22Rv1 (cell line): ENCODE measurements around the gene PRDM16.

Experiments used
- H3K27ac ChIP-seq: fragments of 450-650 bp; 2 replicates; pipeline ENCODE4 v1.5.1; 2017
- ZFX ChIP-seq: fragments of 450-650 bp; IDR thresholded peaks from 2 replicates; pipeline ENCODE4 v1.6.1; 2017; ENCODE audit warnings: antibody characterized with exemption, borderline replicate concordance
- TF ChIP-seq, protein P1 (sequence below): fragments of 450-650 bp; IDR thresholded peaks from 2 replicates; pipeline ENCODE4 v1.5.1; 2017; ENCODE audit warnings: mild to moderate bottlenecking

Gene PRDM16

DNA sequence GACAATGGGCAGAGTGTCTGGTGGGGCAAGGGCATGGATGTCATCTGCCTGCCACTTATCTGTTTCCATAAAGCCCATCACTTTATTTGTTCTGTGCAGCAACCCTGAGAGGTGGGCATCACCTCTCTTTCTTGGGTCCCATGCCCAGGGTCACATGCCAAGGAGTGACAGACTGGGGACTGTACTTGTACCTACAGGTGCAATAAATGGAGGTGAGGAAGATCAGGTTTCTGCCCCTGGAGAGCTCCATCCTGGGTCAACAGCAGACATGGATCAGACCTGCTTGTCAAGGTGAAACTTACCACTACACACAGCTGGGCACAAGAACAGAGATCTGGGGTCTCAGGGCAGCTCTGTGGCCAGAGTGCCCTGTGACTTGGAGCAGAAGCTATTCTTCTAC is 18.4 kb upstream of the PRDM16 start:
- TF ChIP-seq, protein P1, sequence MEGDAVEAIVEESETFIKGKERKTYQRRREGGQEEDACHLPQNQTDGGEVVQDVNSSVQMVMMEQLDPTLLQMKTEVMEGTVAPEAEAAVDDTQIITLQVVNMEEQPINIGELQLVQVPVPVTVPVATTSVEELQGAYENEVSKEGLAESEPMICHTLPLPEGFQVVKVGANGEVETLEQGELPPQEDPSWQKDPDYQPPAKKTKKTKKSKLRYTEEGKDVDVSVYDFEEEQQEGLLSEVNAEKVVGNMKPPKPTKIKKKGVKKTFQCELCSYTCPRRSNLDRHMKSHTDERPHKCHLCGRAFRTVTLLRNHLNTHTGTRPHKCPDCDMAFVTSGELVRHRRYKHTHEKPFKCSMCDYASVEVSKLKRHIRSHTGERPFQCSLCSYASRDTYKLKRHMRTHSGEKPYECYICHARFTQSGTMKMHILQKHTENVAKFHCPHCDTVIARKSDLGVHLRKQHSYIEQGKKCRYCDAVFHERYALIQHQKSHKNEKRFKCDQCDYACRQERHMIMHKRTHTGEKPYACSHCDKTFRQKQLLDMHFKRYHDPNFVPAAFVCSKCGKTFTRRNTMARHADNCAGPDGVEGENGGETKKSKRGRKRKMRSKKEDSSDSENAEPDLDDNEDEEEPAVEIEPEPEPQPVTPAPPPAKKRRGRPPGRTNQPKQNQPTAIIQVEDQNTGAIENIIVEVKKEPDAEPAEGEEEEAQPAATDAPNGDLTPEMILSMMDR, result no peak

GRCh38 chr1:3051270-3052268 is 17.4 kb upstream of the PRDM16 start:
- TF ChIP-seq ZFX, result no peak
- TF ChIP-seq, protein P1, result no peak
- H3K27ac ChIP-seq, result no peak overlapping the region

More for the DNA sequence above, 18.4 kb upstream of the PRDM16 start:
- H3K27ac ChIP-seq, result no peak overlapping the region

GRCh38 chr1:3052501-3052900 is 16.5 kb upstream of the PRDM16 start:
- no peak overlapping the region for H3K27ac ChIP-seq

GRCh38 chr1:3053366-3053980 is 15.5 kb upstream of the PRDM16 start:
- no peak for TF ChIP-seq ZFX
- TF ChIP-seq, protein P1, result no peak
- H3K27ac ChIP-seq, result no peak overlapping the region

More at GRCh38 chr1:3052501-3052900, 16.5 kb upstream of the PRDM16 start:
- TF ChIP-seq, protein P1, result no peak
- no peak for TF ChIP-seq ZFX

DNA sequence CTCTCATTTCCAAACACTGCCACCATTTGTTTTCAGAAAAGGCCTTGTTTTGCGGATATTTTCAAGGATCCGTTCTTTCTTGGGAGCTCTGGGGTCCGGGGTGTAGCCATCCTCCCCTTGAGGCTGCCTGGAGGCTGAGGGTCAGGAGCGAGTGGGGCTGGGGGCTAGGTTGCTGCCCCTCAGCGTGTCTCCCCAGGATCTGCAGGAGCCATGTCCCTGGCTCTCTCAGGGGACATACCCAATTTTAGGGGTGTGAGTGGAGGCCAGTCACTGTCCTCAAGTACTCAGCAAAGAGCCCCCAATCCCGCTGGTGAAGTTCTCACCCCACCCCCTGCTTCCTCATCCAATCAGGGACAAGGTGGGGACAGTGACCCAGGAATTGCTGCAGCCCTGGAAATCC is 15.0 kb upstream of the PRDM16 start:
- H3K27ac ChIP-seq, result no peak overlapping the region
- TF ChIP-seq ZFX, result no peak
- TF ChIP-seq, protein P1, result no peak

- no peak overlapping the region for H3K27ac ChIP-seq
- TF ChIP-seq, protein P1, result no peak
- no peak for TF ChIP-seq ZFX
Observed at GRCh38 chr1:3054474-3054873, 14.5 kb upstream of the PRDM16 start.

DNA sequence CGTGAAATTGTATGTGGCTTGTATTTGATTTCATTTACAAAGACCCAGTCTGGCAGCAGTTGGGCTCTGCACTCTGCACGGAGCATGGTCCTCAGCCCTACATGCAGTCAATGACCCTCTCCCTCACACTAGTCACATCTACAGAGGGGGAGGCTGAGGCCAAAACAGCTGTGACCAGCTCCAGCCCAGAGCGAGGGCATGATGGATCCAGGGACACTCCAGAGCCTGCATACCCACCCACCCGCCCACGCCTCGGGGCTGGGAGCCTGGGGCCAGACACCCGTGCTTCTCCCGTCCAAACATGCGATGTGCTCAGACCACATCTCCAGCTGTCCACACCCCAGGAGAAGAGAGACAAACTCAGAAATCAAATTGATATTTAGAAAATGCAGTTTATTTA is 14.0 kb upstream of the PRDM16 start:
- H3K27ac ChIP-seq, result no peak overlapping the region
- TF ChIP-seq, protein P1, result no peak
- no peak for TF ChIP-seq ZFX
